HepG2 (cell line): Measurements from ENCODE around the gene KCNH6. TPM values are rescaled to one million over a fixed set of nuclear protein-coding genes. Genes with fewer than 3 reads are reported as not detected.

Experiments used
- ATAC-seq: fragments of 200-7000 bp; cut with Tn5 transposase; 3 replicates; pipeline ENCODE4 v1.9.1; 2020; ENCODE audit warnings: mild to moderate bottlenecking, moderate library complexity
- BruUV-seq: library from RNA; stranded (reverse); fragments of 400-500 nt; replicated peaks from 2 replicates; lab custom pipeline; 2021; lab: Mats Ljungman, UMichigan
- CTCF ChIA-PET: fragments of 300-600 bp; formaldehyde crosslinking; extraction: SDS; loops from one replicate; lab custom pipeline; 2021; ENCODE audit warnings: low total read pairs, inconsistent platforms, low intra/inter-chr PET ratio; lab: Yijun Ruan, JAX
- POLR2A ChIA-PET: fragments of 350-600 bp; sonication (Branson Sonifier 250); formaldehyde crosslinking; loops from one replicate; lab custom pipeline; 2020; ENCODE audit warnings: antibody characterized with exemption, inconsistent platforms; lab: Yijun Ruan, JAX
- DNase-seq: peaks from one replicate; pipeline ENCODE4 v3.0.0-alpha.2; 2015; ENCODE audit warnings: low spot score
- FAIRE-seq: peaks from 3 replicates; lab custom pipeline; 2011; peaks lifted over from hg19 to GRCh38; lab: Jason Lieb, UNC
- H2AFZ ChIP-seq: one replicate; pipeline ENCODE4 v1.6.1; 2011; ENCODE audit warnings: low read length, inconsistent platforms
- H3K27ac ChIP-seq: fragments of 300-600 bp; 3 replicates; pipeline ENCODE4 v1.8.0; 2011; ENCODE audit warnings: mixed run types, mild to moderate bottlenecking, mixed read lengths, low read length, inconsistent platforms; ENCODE audit not compliant: insufficient read depth; ENCODE audit errors: extremely low read length
- H3K27me3 ChIP-seq, 2 experiments: fragments of 200-600 bp in 1 of 2; 2 replicates in 1 of 2; 3 replicates in 1 of 2; pipeline versions ENCODE4 v1.6.0 to v1.8.0; 2011; ENCODE audit warnings: low read length in 2 of 2, mild to moderate bottlenecking in 2 of 2, moderate library complexity in 2 of 2, inconsistent platforms in 1 of 2; ENCODE audit not compliant: insufficient read depth in 2 of 2, control insufficient read depth in 1 of 2
- H3K36me3 ChIP-seq, 2 experiments: fragments of 200-600 bp in 1 of 2; replicated peaks in 1 of 2; 2 replicates in 1 of 2; 3 replicates in 1 of 2; pipeline versions ENCODE4 v1.5.1 to v1.8.0; 2011; ENCODE audit warnings: low read length in 2 of 2, inconsistent platforms in 1 of 2; ENCODE audit not compliant: insufficient read depth in 2 of 2, control insufficient read depth in 1 of 2
- H3K4me1 ChIP-seq: 2 replicates; pipeline ENCODE4 v1.5.1; 2012; ENCODE audit warnings: low read length, inconsistent platforms; ENCODE audit not compliant: insufficient read depth
- H3K4me2 ChIP-seq: 2 replicates; pipeline ENCODE4 v1.6.0; 2011; ENCODE audit warnings: low read depth, low read length, inconsistent platforms
- H3K4me3 ChIP-seq, 3 experiments: fragments of 200-600 bp in 1 of 3; sonication (generic), shearing (Covaris generic) in 1 of 3; replicated peaks in 1 of 3; 2 replicates each; pipeline ENCODE4 v1.5.1; 2011 to 2016; ENCODE audit warnings: low read length in 3 of 3, inconsistent platforms in 2 of 3, low read depth in 2 of 3, mild to moderate bottlenecking in 2 of 3, control low read depth in 1 of 3, mixed read lengths in 1 of 3; ENCODE audit not compliant: insufficient read depth in 1 of 3
- H3K79me2 ChIP-seq: one replicate; pipeline ENCODE4 v1.6.1; 2011; ENCODE audit warnings: low read length, inconsistent platforms; ENCODE audit not compliant: insufficient read depth
- H3K9ac ChIP-seq: 2 replicates; pipeline ENCODE4 v1.6.0; 2011; ENCODE audit warnings: mild to moderate bottlenecking, low read depth, low read length, inconsistent platforms; ENCODE audit not compliant: insufficient read depth
- H3K9me3 ChIP-seq: 2 replicates; pipeline ENCODE4 v1.5.1; 2012; ENCODE audit warnings: mild to moderate bottlenecking, low read length
- H4K20me1 ChIP-seq: 2 replicates; pipeline ENCODE4 v1.6.0; 2011; ENCODE audit warnings: inconsistent platforms, mild to moderate bottlenecking, low read length, moderate library complexity; ENCODE audit not compliant: insufficient read depth
- BCL6 ChIP-seq: IDR thresholded peaks from 2 replicates; pipeline ENCODE4 v1.6.1; 2016; ENCODE audit warnings: missing genetic modification reagents, missing compliant biosample characterization
- CAMTA2 ChIP-seq: sonication (generic); formaldehyde crosslinking; IDR thresholded peaks from 2 replicates; pipeline ENCODE4 v1.4.0; 2020; ENCODE audit warnings: mild to moderate bottlenecking, missing genetic modification reagents, borderline replicate concordance
- FOXO1 ChIP-seq: sonication (generic); formaldehyde crosslinking; IDR thresholded peaks from 2 replicates; pipeline ENCODE4 v1.4.0; 2020; ENCODE audit warnings: missing genetic modification reagents
- HCFC1 ChIP-seq: fragments of 150-350 bp; IDR thresholded peaks from 2 replicates; pipeline ENCODE4 v1.6.1; 2014; ENCODE audit warnings: low read depth, low read length
- HOXD1 ChIP-seq: sonication (generic); formaldehyde crosslinking; IDR thresholded peaks from 2 replicates; pipeline ENCODE4 v1.5.0; 2020; ENCODE audit warnings: missing genetic modification reagents
- KAT2B ChIP-seq: fragments of 150-350 bp; IDR thresholded peaks from 2 replicates; pipeline ENCODE4 v1.6.1; 2014; ENCODE audit warnings: low read depth, low read length, borderline replicate concordance
- MAFK ChIP-seq, 2 experiments: IDR thresholded peaks in 1 of 2; conservative IDR thresholded peaks in 1 of 2; 2 replicates each; pipeline ENCODE4 v1.6.1; 2011; ENCODE audit warnings: improper control_type of control experiment in 2 of 2, low read length in 2 of 2
- MIER3 ChIP-seq: IDR thresholded peaks from 2 replicates; pipeline ENCODE4 v1.6.1; 2016; ENCODE audit warnings: missing compliant biosample characterization, borderline replicate concordance
- MTERF4 ChIP-seq: sonication (generic); formaldehyde crosslinking; IDR thresholded peaks from 2 replicates; pipeline ENCODE4 v1.8.0; 2023; ENCODE audit warnings: mild to moderate bottlenecking, missing genetic modification reagents
- POGZ ChIP-seq: sonication (generic); formaldehyde crosslinking; IDR thresholded peaks from 2 replicates; pipeline ENCODE4 v1.4.0; 2020; ENCODE audit warnings: mild to moderate bottlenecking, missing genetic modification reagents
- RARA ChIP-seq: IDR thresholded peaks from 2 replicates; pipeline ENCODE4 v1.6.1; 2016; ENCODE audit warnings: missing genetic modification reagents, missing compliant biosample characterization
- ZNF33A ChIP-seq: sonication (generic); formaldehyde crosslinking; IDR thresholded peaks from 2 replicates; pipeline ENCODE4 v1.5.1; 2020; ENCODE audit warnings: missing genetic modification reagents, mild to moderate bottlenecking, moderate library complexity, borderline replicate concordance
- ZNF33B ChIP-seq: sonication (generic); formaldehyde crosslinking; IDR thresholded peaks from 2 replicates; pipeline ENCODE4 v1.5.1; 2020; ENCODE audit warnings: mild to moderate bottlenecking, missing genetic modification reagents
- ZNF597 ChIP-seq: sonication (generic); formaldehyde crosslinking; IDR thresholded peaks from 2 replicates; pipeline ENCODE4 v1.5.0; 2020; ENCODE audit warnings: missing genetic modification reagents
- ZSCAN31 ChIP-seq: sonication (generic); formaldehyde crosslinking; IDR thresholded peaks from 2 replicates; pipeline ENCODE4 v1.5.0; 2020; ENCODE audit warnings: low read depth, mild to moderate bottlenecking, missing genetic modification reagents
- WGBS: methylation state at CpG from one replicate; pipeline ENCODE4 v1.1.6; 2017; ENCODE audit warnings: low lambda C conversion rate; 5-methylcytosine and 5-hydroxymethylcytosine counted together
- in situ Hi-C: cut with HindIII; loops from 2 replicates; pipeline ENCODE4 v1.10.0; 2017; ENCODE audit warnings: low pct_unique_long_range_greater_than_20kb; ENCODE audit not compliant: extremely low pct_ligation_motif_present
- intact Hi-C: fragments of 100-400 bp; cut with micrococcal nuclease; formaldehyde crosslinking; loops from one replicate; pipeline ENCODE4 v1.10.0; 2022; ENCODE audit not compliant: unreplicated experiment
- polyA plus RNA-seq, 8 experiments: library from polyadenylated mRNA; depleted of rRNA in 3 of 8; stranded (reverse) in 7 of 8; unstranded in 1 of 8; fragments of >200 nt; fragmentation: Illumina TruSeq in 4 of 8; extraction: Trizol in 4 of 8; gene quantifications; 2 replicates each; pipeline versions ENCODE4 v1.2.1 to v1.2.3, GENCODE V29; 2011 to 2016; ENCODE audit warnings: low read depth in 4 of 8, missing spikeins in 1 of 8, mixed read lengths in 1 of 8; ENCODE audit not compliant: insufficient read depth in 1 of 8
- total RNA-seq, 5 experiments: library from RNA; depleted of rRNA; stranded (reverse); fragments of >200 nt; fragmentation: Illumina TruSeq; extraction: Trizol; gene quantifications; 2 replicates each; pipeline ENCODE4 v1.2.3, GENCODE V29; 2016; ENCODE audit warnings: low read depth in 1 of 5

Gene KCNH6
- total and polyA plus RNA-seq, 2 of the 13 experiments (the other 11 are each of a cell fraction or from before 2014, with no cell fraction given), result 0.05 to 0.18 TPM

GRCh38 chr17:63564562-63564961, 41.4 kb downstream of the KCNH6 start:
- BruUV-seq, result no TSS peak
- ATAC-seq, result peak; percentile 70
- Histone ChIP-seq H2AFZ (no peak overlapping the region), H3K27me3 (no peaks in the 10 kb centered on the region), H3K4me3 (no peak overlapping the region), H3K4me2 (no peak overlapping the region), H3K27ac (no peak overlapping the region), H4K20me1 (peaks cover 35% of the 10 kb centered on the region), H3K4me1 (0 out of 2 replicates have a peak, but pooled peaks cover 5% of the 10 kb centered on the region), H3K9ac (no peak overlapping the region), H3K9me3 (no peaks in the 10 kb centered on the region), H3K79me2 (peaks cover 83% of the 10 kb centered on the region)
- FAIRE-seq, result no peak
- no peak for DNase-seq
- 94% methylated on average over 5 of the region's 5 CpGs for WGBS
- CTCF ChIA-PET, result no interaction called here
- in situ Hi-C loops, result no loop called here
- intact Hi-C loops, result no loop called here
- TF ChIP-seq RARA (CRISPR knock-in tag) (no peak), ZNF33B (CRISPR knock-in tag) (0 out of 2 replicates have a peak, but pooled peaks have one; percentile 25)
- TF ChIP-seq, all 625 proteins: peak for 1
- H3K36me3 ChIP-seq, result peaks cover 0 to 5% of the 10 kb centered on the region in 2 experiments; a peak in 1 of 5 replicates
- POLR2A ChIA-PET, result interaction anchor here (0.9 kb wide), 1 partner anchor 57 kb away, joined by 4 read pairs; the partner anchor contains the start of gene MAP3K3

- DNase-seq (no peak), ATAC-seq (no peak), FAIRE-seq (peak; percentile 39)
- H4K20me1 ChIP-seq, result peaks cover 35% of the 10 kb centered on the region
- H3K9me3 ChIP-seq, result no peaks in the 10 kb centered on the region
- intact Hi-C loops (no loop called here), in situ Hi-C loops (no loop called here)
- WGBS, result 100% methylated on average over 1 of the region's 1 CpG
- peaks cover 0 to 10% of the 10 kb centered on the region in 2 experiments; a peak in 2 of 5 replicates for H3K36me3 ChIP-seq
- BruUV-seq, result no TSS peak
- no peaks in the 10 kb centered on the region for H3K27me3 ChIP-seq
- H3K9ac ChIP-seq, result no peak overlapping the region
- H3K4me1 ChIP-seq, result peaks cover 14% of the 10 kb centered on the region; the same call in 1 of the 2 replicates
- H3K4me3 ChIP-seq, result no peak overlapping the region
- CTCF ChIA-PET, result no interaction called here
- no peak overlapping the region for H3K4me2 ChIP-seq
- POLR2A ChIA-PET, result interaction anchor here (0.9 kb wide), 1 partner anchor 12 kb away, joined by 3 read pairs; no protein-coding TSS in a partner anchor
- no peak overlapping the region for H3K27ac ChIP-seq
- no peak for TF ChIP-seq MTERF4 (CRISPR knock-in tag)
- TF ChIP-seq ZSCAN31, result no peak
- no peak for TF ChIP-seq HOXD1 (CRISPR knock-in tag)
- TF ChIP-seq MIER3, result no peak
- TF ChIP-seq HCFC1, result no peak
- TF ChIP-seq BCL6 (CRISPR knock-in tag), result no peak
- no peak for TF ChIP-seq MAFK (conservative IDR thresholded peaks at IDR 0.05 in 1 of 2, IDR thresholded peaks at IDR 0.05 in 1 of 2; ENCODE audit: low read length in 2 of 2)
- TF ChIP-seq CAMTA2 (CRISPR knock-in tag), result no peak
- no peak for TF ChIP-seq ZNF33A (CRISPR knock-in tag)
- TF ChIP-seq FOXO1 (CRISPR knock-in tag), result no peak
- TF ChIP-seq POGZ (CRISPR knock-in tag), result no peak
- no peak for TF ChIP-seq KAT2B
- TF ChIP-seq ZNF597, result no peak
- H2AFZ ChIP-seq, result no peak overlapping the region
- peaks cover 75% of the 10 kb centered on the region for H3K79me2 ChIP-seq
These were observed 44.1 kb downstream of the KCNH6 start for GRCh38 chr17:63567229-63567628.
